Parathyroid adenoma (tissue), 2 donors: ENCODE results near the gene TRMT1.

Experiments
- H2AFZ ChIP-seq: fragments of 300-600 bp; sonication (generic); one replicate; pipeline ENCODE4 v1.7.0; 2017; ENCODE audit warnings: antibody characterized with exemption, mild to moderate bottlenecking
- H3K27ac ChIP-seq: fragments of 300-600 bp; sonication (generic); one replicate; pipeline ENCODE4 v1.7.0; 2017
- H3K27me3 ChIP-seq: fragments of 300-600 bp; sonication (generic); one replicate; pipeline ENCODE4 v1.7.0; 2017; ENCODE audit warnings: low read length; ENCODE audit not compliant: control insufficient read depth, insufficient read depth
- H3K36me3 ChIP-seq: fragments of 300-600 bp; sonication (generic); one replicate; pipeline ENCODE4 v1.7.0; 2017; ENCODE audit warnings: low read length; ENCODE audit not compliant: control insufficient read depth, insufficient read depth
- H3K4me1 ChIP-seq: fragments of 300-600 bp; sonication (generic); one replicate; pipeline ENCODE4 v1.7.0; 2017; ENCODE audit warnings: control low read depth
- H3K4me2 ChIP-seq: fragments of 300-600 bp; sonication (generic); one replicate; pipeline ENCODE4 v1.7.0; 2017; ENCODE audit warnings: low read length
- H3K4me3 ChIP-seq: fragments of 300-600 bp; sonication (generic); one replicate; pipeline ENCODE4 v1.7.0; 2017; ENCODE audit warnings: low read depth, low read length
- H3K79me2 ChIP-seq: fragments of 300-600 bp; sonication (generic); one replicate; pipeline ENCODE4 v1.7.0; 2017; ENCODE audit warnings: control low read depth
- H3K9ac ChIP-seq: fragments of 300-600 bp; sonication (generic); one replicate; pipeline ENCODE4 v1.7.0; 2017; ENCODE audit warnings: mild to moderate bottlenecking
- H3K9me3 ChIP-seq: fragments of 300-600 bp; sonication (generic); one replicate; pipeline ENCODE4 v1.7.0; 2017; ENCODE audit warnings: low read length; ENCODE audit not compliant: control insufficient read depth
- TF ChIP-seq, protein P1 (sequence below): fragments of 300-600 bp; sonication (generic); IDR thresholded peaks from one replicate; pipeline ENCODE4 v1.7.0; 2017; ENCODE audit warnings: antibody characterized with exemption, mild to moderate bottlenecking
- donor health status: primary hyperparathyroidism.

The TRMT1 gene

GRCh38 chr19:13064092-13064489 is 52.4 kb downstream of the TRMT1 start:
- Histone ChIP-seq H3K9me3 (no peaks in the 10 kb centered on the region), H3K4me2 (no peak overlapping the region), H3K27ac (no peak overlapping the region), H3K4me3 (no peak overlapping the region), H3K36me3 (no peaks in the 10 kb centered on the region), H2AFZ (no peak overlapping the region), H3K4me1 (no peaks in the 10 kb centered on the region), H3K9ac (no peak overlapping the region), H3K79me2 (peaks cover 16% of the 10 kb centered on the region), H3K27me3 (no peaks in the 10 kb centered on the region)
- TF ChIP-seq, protein P1, sequence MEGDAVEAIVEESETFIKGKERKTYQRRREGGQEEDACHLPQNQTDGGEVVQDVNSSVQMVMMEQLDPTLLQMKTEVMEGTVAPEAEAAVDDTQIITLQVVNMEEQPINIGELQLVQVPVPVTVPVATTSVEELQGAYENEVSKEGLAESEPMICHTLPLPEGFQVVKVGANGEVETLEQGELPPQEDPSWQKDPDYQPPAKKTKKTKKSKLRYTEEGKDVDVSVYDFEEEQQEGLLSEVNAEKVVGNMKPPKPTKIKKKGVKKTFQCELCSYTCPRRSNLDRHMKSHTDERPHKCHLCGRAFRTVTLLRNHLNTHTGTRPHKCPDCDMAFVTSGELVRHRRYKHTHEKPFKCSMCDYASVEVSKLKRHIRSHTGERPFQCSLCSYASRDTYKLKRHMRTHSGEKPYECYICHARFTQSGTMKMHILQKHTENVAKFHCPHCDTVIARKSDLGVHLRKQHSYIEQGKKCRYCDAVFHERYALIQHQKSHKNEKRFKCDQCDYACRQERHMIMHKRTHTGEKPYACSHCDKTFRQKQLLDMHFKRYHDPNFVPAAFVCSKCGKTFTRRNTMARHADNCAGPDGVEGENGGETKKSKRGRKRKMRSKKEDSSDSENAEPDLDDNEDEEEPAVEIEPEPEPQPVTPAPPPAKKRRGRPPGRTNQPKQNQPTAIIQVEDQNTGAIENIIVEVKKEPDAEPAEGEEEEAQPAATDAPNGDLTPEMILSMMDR, result no peak

DNA sequence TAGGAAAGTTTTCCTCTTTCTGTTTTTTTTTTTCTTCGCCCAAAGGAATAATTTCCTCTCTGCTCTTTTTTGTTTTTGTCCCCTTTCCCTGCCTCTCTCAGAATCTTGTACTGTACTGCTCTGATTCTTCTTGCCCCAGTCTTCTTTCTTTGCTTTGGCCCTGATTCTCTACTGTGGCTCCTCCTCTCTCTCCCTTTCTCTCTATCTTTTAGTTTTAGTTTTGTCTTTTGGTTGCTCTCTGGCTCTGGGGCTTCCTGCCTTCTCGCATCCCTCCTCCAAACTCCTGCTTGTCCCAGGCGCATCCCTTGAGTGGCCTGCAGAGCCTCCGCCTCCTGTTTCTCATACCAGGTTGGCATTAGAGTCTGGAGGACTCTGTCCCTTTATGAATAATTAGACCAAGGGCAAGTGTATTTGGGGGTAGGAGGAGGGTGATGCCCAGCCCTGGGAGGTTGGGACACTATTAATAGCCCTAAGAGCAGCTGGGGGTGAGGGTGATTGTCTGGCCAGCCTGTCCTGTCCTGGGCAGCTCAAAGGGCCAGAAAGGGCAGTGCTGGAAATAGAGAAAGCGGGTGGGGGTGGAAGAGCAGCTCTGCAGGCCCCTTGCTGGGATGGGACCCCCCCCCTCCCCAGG is 53.0 kb downstream of the TRMT1 start:
- no peaks in the 10 kb centered on the region for H3K4me1 ChIP-seq
- H3K79me2 ChIP-seq, result peaks cover 16% of the 10 kb centered on the region
- no peak overlapping the region for H3K27ac ChIP-seq
- TF ChIP-seq, protein P1, result no peak
- H2AFZ ChIP-seq, result no peak overlapping the region
- no peak overlapping the region for H3K9ac ChIP-seq
- H3K9me3 ChIP-seq, result no peaks in the 10 kb centered on the region
- no peak overlapping the region for H3K4me2 ChIP-seq
- no peaks in the 10 kb centered on the region for H3K36me3 ChIP-seq
- no peak overlapping the region for H3K4me3 ChIP-seq
- no peaks in the 10 kb centered on the region for H3K27me3 ChIP-seq

DNA sequence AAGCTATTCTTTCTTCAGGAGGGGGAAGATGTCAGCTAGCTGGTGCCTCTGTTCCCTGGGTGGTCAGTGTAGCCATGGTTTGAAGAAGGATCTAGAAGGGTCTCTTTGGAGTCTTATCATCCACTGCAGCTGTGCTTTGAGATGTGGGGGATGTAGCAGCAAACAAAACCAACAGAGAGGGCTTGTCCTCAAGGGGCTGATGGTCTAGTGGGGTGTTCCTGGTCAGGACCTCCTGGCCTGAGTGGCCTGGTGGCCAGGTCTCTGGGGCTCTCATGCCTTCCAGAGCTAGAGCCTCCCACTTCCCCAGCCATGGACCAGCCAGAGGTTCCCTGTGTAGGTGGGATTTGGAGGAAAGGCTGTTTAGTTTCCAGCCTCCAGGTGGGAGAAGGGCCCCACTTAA is 54.2 kb downstream of the TRMT1 start:
- no peak overlapping the region for H3K27ac ChIP-seq
- no peaks in the 10 kb centered on the region for H3K27me3 ChIP-seq
- no peak overlapping the region for H3K4me2 ChIP-seq
- H3K9ac ChIP-seq, result no peak overlapping the region
- H3K36me3 ChIP-seq, result no peaks in the 10 kb centered on the region
- H3K9me3 ChIP-seq, result no peaks in the 10 kb centered on the region
- no peaks in the 10 kb centered on the region for H3K4me1 ChIP-seq
- H3K4me3 ChIP-seq, result no peak overlapping the region
- H3K79me2 ChIP-seq, result peaks cover 16% of the 10 kb centered on the region
- TF ChIP-seq, protein P1, result no peak
- H2AFZ ChIP-seq, result no peak overlapping the region

- Histone ChIP-seq H2AFZ (peak overlapping the region; percentile 75), H3K4me3 (peak overlapping the region; percentile 27), H3K36me3 (no peaks in the 10 kb centered on the region), H3K9ac (no peak overlapping the region), H3K9me3 (no peaks in the 10 kb centered on the region), H3K4me1 (no peaks in the 10 kb centered on the region), H3K27me3 (no peaks in the 10 kb centered on the region), H3K4me2 (peak overlapping the region; percentile 71), H3K79me2 (peaks cover 16% of the 10 kb centered on the region), H3K27ac (no peak overlapping the region)
- TF ChIP-seq, protein P1, result peak; percentile 92
Observed at GRCh38 chr19:13060964-13061927, 55.3 kb downstream of the TRMT1 start.
